PFSK-1 (cell line): Measurements from ENCODE around the gene PTBP3.

Experiments
- POLR2AphosphoS5 ChIP-seq: IDR thresholded peaks from 2 replicates; pipeline ENCODE4 v1.6.1; 2012; ENCODE audit warnings: low read depth, mild to moderate bottlenecking, control low read depth, low read length, moderate library complexity
- SIN3A ChIP-seq: IDR thresholded peaks from 2 replicates; pipeline ENCODE4 v1.6.1; 2012; ENCODE audit warnings: mild to moderate bottlenecking, low read length, moderate library complexity, borderline replicate concordance; ENCODE audit not compliant: insufficient read depth
- TAF1 ChIP-seq: IDR thresholded peaks from 2 replicates; pipeline ENCODE4 v1.6.1; 2012; ENCODE audit warnings: low read length, control low read depth, borderline replicate concordance; ENCODE audit not compliant: insufficient read depth

GRCh38 chr9:112334432-112334841, 1.0 kb upstream of the PTBP3 start:
- TF ChIP-seq POLR2AphosphoS5, result no peak
- no peak for TF ChIP-seq SIN3A
- no peak for TF ChIP-seq TAF1
